ENCODE measurements around the gene MEGF6. TPM values are rescaled to one million over a fixed set of nuclear protein-coding genes. Genes with fewer than 3 reads are reported as not detected.

Gene MEGF6
- total RNA-seq, 4 donors from 2014 or later = 0.88 to 69.0 (median 36.9) TPM

DNA sequence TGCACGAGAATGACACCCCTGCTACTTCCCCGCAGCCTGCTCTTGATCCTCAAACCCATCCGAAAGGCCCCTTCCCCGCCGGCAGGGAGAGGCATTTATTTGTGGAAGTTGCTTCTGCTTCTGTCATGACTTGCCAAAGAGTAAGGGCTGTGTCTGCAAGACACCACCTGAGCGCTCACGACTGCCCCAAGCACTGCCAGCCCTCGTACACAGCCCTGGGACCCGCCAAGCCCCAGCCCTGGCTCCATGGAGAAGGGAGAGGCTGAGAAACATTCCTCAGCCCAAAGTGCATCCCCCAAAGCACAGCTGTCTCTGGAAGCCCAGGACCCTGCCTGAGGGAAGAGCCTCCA is 7.2 kb upstream of the MEGF6 start:
- TF ChIP-seq CTCF (IDR thresholded peaks at IDR 0.05) (no peak), POLR2A (IDR thresholded peaks at IDR 0.05) (no peak)
- no peak for DNase-seq
- Histone ChIP-seq H3K9me3 (no peaks in the 10 kb centered on the region), H3K27me3 (no peaks in the 10 kb centered on the region), H3K4me1 (peaks cover 0 to 5% of the 10 kb centered on the region in 2 donors), H3K4me3 (no peak overlapping the region), H3K27ac (no peak overlapping the region), H3K36me3 (no peaks in the 10 kb centered on the region)
- intact Hi-C loops (cut with DNase I; ENCODE audit: low total_unique reads) = loop anchor here (5.0 kb wide), 1 partner anchor 126 kb away; no protein-coding TSS in a partner anchor

DNA sequence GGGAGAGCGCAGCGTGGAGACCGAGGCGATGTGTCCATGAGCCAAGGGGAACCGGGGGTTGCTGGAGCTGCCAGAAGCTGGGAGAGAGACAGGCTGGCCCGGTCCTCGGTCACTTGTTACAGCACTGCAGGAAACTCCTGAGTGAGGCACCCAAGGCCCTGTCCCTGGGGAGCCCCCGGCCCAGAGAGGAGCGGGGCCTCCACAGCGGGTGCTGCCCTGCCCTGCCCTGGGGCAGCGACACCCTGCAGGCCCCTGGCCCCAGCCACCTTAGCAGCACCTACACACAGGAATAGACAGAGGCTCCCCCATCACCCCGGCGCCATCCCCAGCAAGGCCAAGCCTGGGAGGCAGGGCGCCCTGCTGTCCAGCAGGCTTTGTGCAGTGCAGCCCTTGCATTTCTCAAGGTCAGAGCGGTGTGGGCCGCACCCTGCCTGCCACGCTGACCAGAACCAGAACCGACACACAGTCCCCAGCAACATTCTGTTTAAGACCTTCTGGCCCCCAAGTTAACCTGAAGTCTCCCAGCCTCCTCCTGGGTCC is 6.6 kb upstream of the MEGF6 start:
- Histone ChIP-seq H3K27me3 (no peaks in the 10 kb centered on the region), H3K36me3 (no peaks in the 10 kb centered on the region), H3K4me3 (no peak overlapping the region), H3K9me3 (no peaks in the 10 kb centered on the region), H3K27ac (no peak overlapping the region), H3K4me1 (no peaks in the 10 kb centered on the region)
- no peak for DNase-seq
- intact Hi-C loops (cut with DNase I; ENCODE audit: low total_unique reads) = loop anchor here (5.0 kb wide), 1 partner anchor 126 kb away; no protein-coding TSS in a partner anchor
- TF ChIP-seq POLR2A (IDR thresholded peaks at IDR 0.05) (no peak), CTCF (IDR thresholded peaks at IDR 0.05) (no peak)

DNA sequence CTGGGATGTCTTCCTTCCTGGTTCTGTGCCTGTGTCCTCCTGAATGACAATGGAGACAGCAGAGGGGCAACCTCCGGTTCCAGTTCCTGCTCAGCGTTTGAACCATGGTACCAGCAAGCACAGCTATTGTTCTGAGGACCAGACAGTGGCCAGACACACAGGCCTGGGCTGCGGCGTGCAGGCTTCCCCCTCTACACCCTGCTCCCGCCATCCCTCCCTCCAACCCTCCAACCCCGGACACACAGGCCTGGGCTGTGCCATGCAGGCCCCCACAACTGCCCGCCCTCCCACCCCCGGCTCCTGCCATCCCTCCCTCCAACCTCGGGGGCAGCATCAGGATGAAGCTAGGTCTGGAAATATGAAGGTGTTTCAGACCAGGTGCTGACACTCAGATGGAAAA is 5.6 kb upstream of the MEGF6 start:
- Histone ChIP-seq H3K36me3 (no peaks in the 10 kb centered on the region), H3K4me1 (peaks cover 0 to 2% of the 10 kb centered on the region in 2 donors), H3K27me3 (no peaks in the 10 kb centered on the region), H3K27ac (no peak overlapping the region), H3K9me3 (no peaks in the 10 kb centered on the region), H3K4me3 (no peak overlapping the region)
- no peak for TF ChIP-seq POLR2A (IDR thresholded peaks at IDR 0.05)
- no peak for TF ChIP-seq CTCF (IDR thresholded peaks at IDR 0.05)
- no peak for DNase-seq
- intact Hi-C loops (cut with DNase I; ENCODE audit: low total_unique reads) = loop anchor here (5.0 kb wide), 1 partner anchor 125 kb away; no protein-coding TSS in a partner anchor

DNA sequence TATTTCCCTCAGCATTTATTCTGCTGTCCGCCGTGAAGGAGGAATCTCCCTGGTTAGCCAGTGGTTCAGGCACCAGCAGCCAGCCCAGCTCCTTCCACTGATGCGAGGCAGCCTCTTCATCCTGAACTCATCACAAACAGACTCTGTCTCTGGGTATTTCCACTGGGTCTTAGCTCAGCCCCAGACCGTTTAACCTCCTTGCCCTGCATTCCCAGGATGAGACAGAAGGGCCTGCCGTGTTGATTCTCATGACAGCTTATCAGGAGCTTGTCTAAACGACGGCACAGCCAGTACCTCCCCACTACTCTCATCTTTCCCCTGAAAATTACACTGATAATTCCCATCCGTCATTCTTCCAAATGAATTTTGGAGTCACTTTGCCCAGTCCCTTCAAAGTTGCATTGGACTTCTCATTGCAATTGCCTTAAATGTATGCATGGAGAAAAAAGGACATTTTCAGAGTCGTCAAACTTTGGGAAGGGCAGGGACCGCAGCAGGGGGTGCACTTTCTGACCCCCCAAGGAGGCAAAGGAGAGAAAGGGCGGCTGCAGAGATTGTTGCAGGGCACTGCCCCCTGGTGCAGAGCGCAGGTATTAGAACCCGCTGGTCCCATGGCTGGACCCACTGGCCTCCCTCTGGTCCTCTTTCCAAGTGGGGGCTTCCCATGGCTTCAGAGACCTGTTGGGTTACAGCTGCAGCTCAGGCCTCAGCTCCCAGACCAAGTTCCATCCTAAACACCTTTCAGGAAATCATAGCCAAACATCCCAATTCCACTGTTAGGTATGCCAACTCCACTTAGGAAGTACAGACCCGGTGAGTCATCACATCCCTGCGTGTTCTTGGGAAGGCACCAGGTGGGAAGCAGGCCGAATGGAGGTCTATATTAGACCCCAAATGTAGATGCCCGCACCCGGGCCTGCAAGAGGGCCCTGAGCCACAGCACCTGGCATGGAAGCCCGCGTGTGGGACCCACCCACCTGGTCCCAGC is 3.7 kb upstream of the MEGF6 start:
- Histone ChIP-seq H3K27me3 (no peaks in the 10 kb centered on the region), H3K36me3 (no peaks in the 10 kb centered on the region), H3K4me1 (peaks cover 0 to 15% of the 10 kb centered on the region in 2 donors), H3K4me3 (no peak overlapping the region), H3K9me3 (no peaks in the 10 kb centered on the region), H3K27ac (no peak overlapping the region)
- intact Hi-C loops (cut with DNase I; ENCODE audit: low total_unique reads) = loop anchor here (5.0 kb wide), 1 partner anchor 123 kb away; no protein-coding TSS in a partner anchor
- TF ChIP-seq POLR2A (IDR thresholded peaks at IDR 0.05) (no peak), CTCF (IDR thresholded peaks at IDR 0.05) (peak in 3 of 4 experiments; percentile 19 to 32 (median 29))
- DNase-seq = no peak

DNA sequence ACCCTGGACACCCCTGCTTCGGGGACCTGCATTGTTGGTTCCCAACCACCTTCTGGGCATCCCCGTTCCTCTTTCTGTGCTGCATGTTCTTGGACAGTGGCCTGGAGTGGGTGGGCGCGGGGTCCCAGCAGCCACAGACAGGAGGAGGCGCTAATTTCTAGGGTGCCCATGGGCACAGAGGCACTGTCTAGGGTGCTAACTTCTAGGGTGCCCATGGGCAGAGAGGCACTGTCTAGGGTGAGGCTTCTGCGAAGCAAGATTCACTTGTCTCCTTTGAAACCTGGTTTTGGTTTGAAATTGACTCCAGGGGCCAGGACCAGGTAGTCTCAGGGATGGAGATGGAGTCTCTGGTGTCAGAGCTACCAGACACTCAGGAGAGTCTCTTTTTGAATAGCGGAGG is 815 bp upstream of the MEGF6 start:
- Histone ChIP-seq H3K9me3 (no peaks in the 10 kb centered on the region), H3K36me3 (no peaks in the 10 kb centered on the region), H3K4me3 (no peak overlapping the region), H3K27me3 (no peaks in the 10 kb centered on the region), H3K27ac (no peak overlapping the region), H3K4me1 (peaks cover 0 to 15% of the 10 kb centered on the region in 2 donors)
- TF ChIP-seq CTCF (IDR thresholded peaks at IDR 0.05) = no peak
- no peak for TF ChIP-seq POLR2A (IDR thresholded peaks at IDR 0.05)
- intact Hi-C loops (cut with DNase I; ENCODE audit: low total_unique reads) = no loop called here
- no peak for DNase-seq

All from uterus (tissue), 4 donors.